ENCODE results near the gene EIF2AK2.

GRCh38 chr2:37125416-37125815, 31.4 kb downstream of the EIF2AK2 start:
- no peak for TF ChIP-seq ZNF384 (IDR thresholded peaks at IDR 0.05)
- no peak for TF ChIP-seq ELF4 (IDR thresholded peaks at IDR 0.05)
- TF ChIP-seq CTBP1 (IDR thresholded peaks at IDR 0.05; ENCODE audit: borderline replicate concordance): no peak
- no peak for TF ChIP-seq FOXM1 (IDR thresholded peaks at IDR 0.05; ENCODE audit: borderline replicate concordance)
- TF ChIP-seq FOXA1 (IDR thresholded peaks at IDR 0.05): no peak
- no peak for TF ChIP-seq BHLHE40 (IDR thresholded peaks at IDR 0.05; ENCODE audit: borderline replicate concordance)

Measured in HEK293T (cell line).